ENCODE measurements around the gene CCL2. TPM values are rescaled to one million over a fixed set of nuclear protein-coding genes. Genes with fewer than 3 reads are reported as not detected.
A peak's percentile ranks its signal among the peaks of the same experiment; 100 is the strongest.

The CCL2 gene
- total and polyA plus RNA-seq, 2 donors (not counting 1 experiment from before 2014, with no cell fraction given), result 4.4 TPM; not detected in 1

DNA sequence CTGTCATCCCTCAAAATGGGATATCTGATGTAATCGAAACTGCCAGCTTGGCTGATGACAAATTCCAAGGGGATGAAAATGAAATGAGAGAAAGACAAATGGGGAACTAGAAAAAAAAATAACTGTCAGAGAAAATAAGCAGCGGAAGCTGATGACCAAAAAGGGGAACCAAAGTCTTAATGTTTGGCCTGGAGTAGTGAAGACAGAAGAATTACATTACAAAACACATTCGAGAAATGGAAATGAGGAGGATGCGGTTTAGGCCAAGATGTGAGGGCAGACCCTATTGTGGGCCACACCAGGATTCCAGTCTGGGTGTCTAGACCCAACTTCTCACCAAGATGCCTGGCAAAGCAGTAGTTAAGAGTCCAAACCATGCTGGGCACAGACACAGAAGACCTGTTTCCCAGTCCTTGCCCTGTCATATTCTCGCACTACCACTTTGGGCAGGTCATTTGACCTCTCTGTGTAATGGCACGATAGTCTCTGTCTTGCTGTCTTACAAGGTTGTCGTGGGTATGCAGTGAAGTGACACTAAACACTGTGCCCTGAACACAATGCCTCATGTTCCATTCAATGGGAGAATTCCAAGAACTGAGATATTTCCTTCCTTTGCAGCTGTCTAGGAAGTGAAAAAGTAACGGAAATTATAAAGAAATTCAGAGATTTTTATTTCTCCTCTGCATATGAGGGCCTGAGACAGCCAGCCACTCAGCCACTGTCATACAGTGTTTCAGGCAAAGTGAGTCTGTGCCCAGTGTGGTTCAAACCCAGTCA is 12.3 kb upstream of the CCL2 start:
- CTCF ChIA-PET, result interaction anchor here (1.4 to 1.5 kb wide), 2 partner anchors 42 to 119 kb away, joined by 5 read pairs; no protein-coding TSS in a partner anchor
- H3K4me1 ChIP-seq (ENCODE audit: control insufficient read depth in 2 of 2, insufficient read depth in 2 of 2, low read length in 2 of 2), result peaks cover 35 to 43% of the 10 kb centered on the region in 2 donors
- peak; percentile 47 for DNase-seq

More for the DNA sequence above, 12.3 kb upstream of the CCL2 start:
- H2AFZ ChIP-seq (ENCODE audit: insufficient read depth, low read depth, low read length, poor library complexity, severe bottlenecking), result no peak overlapping the region
- no peak overlapping the region for H3K9ac ChIP-seq (ENCODE audit: low read length)
- POLR2A ChIA-PET, result no interaction called here
- intact Hi-C loops (cut with micrococcal nuclease), result no loop called here
- no peaks in the 10 kb centered on the region for H3K9me3 ChIP-seq (ENCODE audit: control extremely low read depth in 1 of 3, control insufficient read depth in 2 of 3, insufficient read depth in 1 of 3, low read length in 2 of 3)
- H3K36me3 ChIP-seq (replicated peaks in 1 of 2; ENCODE audit: control extremely low read depth in 1 of 2, control insufficient read depth in 1 of 2, extremely low read depth in 1 of 2, insufficient read depth in 2 of 2, low read length in 1 of 2), result no peaks in the 10 kb centered on the region
- H3K4me3 Mint-ChIP-seq, result peak overlapping the region; percentile 27
- peak overlapping the region; percentile 42 for H3K4me2 ChIP-seq (replicated peaks; ENCODE audit: low read depth, low read length, poor library complexity, severe bottlenecking)
- H3K27ac Mint-ChIP-seq, result peak overlapping the region; percentile 66
- peaks cover 29% of the 10 kb centered on the region for H3K4me1 Mint-ChIP-seq
- ATAC-seq (ENCODE audit: low read depth), result peak; percentile 33
- no peaks in the 10 kb centered on the region for H3K9me3 Mint-ChIP-seq (ENCODE audit: insufficient read depth)
- no peaks in the 10 kb centered on the region for H4K20me1 ChIP-seq (ENCODE audit: control insufficient read depth, insufficient read depth, low read length, poor library complexity, severe bottlenecking)
- 40% methylated on average over 3 of the region's 8 CpGs for WGBS (ENCODE audit: insufficient coverage)
- no peak overlapping the region for H3K4me3 ChIP-seq (ENCODE audit: control extremely low read depth in 1 of 5, extremely low read depth in 1 of 5, insufficient read depth in 1 of 5, low read depth in 2 of 5, low read length in 4 of 5)
- no peaks in the 10 kb centered on the region for H3K79me2 ChIP-seq (ENCODE audit: control insufficient read depth, insufficient read depth, low read length)
- H3K27ac ChIP-seq (ENCODE audit: low read length in 2 of 2), result peak overlapping the region in 1 of 2 donors; percentile 37
- TF ChIP-seq, protein P1, sequence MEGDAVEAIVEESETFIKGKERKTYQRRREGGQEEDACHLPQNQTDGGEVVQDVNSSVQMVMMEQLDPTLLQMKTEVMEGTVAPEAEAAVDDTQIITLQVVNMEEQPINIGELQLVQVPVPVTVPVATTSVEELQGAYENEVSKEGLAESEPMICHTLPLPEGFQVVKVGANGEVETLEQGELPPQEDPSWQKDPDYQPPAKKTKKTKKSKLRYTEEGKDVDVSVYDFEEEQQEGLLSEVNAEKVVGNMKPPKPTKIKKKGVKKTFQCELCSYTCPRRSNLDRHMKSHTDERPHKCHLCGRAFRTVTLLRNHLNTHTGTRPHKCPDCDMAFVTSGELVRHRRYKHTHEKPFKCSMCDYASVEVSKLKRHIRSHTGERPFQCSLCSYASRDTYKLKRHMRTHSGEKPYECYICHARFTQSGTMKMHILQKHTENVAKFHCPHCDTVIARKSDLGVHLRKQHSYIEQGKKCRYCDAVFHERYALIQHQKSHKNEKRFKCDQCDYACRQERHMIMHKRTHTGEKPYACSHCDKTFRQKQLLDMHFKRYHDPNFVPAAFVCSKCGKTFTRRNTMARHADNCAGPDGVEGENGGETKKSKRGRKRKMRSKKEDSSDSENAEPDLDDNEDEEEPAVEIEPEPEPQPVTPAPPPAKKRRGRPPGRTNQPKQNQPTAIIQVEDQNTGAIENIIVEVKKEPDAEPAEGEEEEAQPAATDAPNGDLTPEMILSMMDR (IDR thresholded peaks at IDR 0.05), result no peak
- H3K27me3 ChIP-seq (replicated peaks in 1 of 4; ENCODE audit: control extremely low read depth in 1 of 4, control insufficient read depth in 3 of 4, insufficient read depth in 4 of 4, low read length in 3 of 4), result no peaks in the 10 kb centered on the region
- no peaks in the 10 kb centered on the region for H3K27me3 Mint-ChIP-seq

Data from B cell (primary cell).